Activated CD4-positive, alpha-beta T cell treated with anti-CD3 and anti-CD28 coated beads, Interleukin-2, amount 10 ng/mL, durations not matched to agents 7 days and 5 days (primary cell): ENCODE data around the gene UBE2Q2. TPM values are rescaled to one million over a fixed set of nuclear protein-coding genes. Genes with fewer than 3 reads are reported as not detected.
"Not testable (repeated sequence)": the region's sequence is repeated elsewhere in the genome, so short reads cannot be mapped to it uniquely, and the experiment has no call there.

Experiments used
- CTCF ChIA-PET: fragments of 350-600 bp; sonication (Branson Sonifier 250); formaldehyde crosslinking; loops from one replicate; lab custom pipeline; 2021; ENCODE audit warnings: antibody characterized with exemption; lab: Charles Lee
- POLR2A ChIA-PET: fragments of 350-600 bp; sonication (Branson Sonifier 250); formaldehyde crosslinking; loops from one replicate; lab custom pipeline; 2021; ENCODE audit warnings: antibody characterized with exemption; lab: Charles Lee
- DNase-seq: peaks from one replicate; pipeline ENCODE4 v3.0.0-alpha.2; 2020
- H3K27ac Mint-ChIP-seq: one replicate; pipeline ENCODE4 v1.8.0; 2021; ENCODE audit warnings: mild to moderate bottlenecking, moderate library complexity, mixed read lengths
- H3K27me3 Mint-ChIP-seq: one replicate; pipeline ENCODE4 v1.8.0; 2021; ENCODE audit warnings: mixed read lengths
- H3K36me3 Mint-ChIP-seq: one replicate; pipeline ENCODE4 v1.8.0; 2021; ENCODE audit warnings: low read depth, mixed read lengths
- H3K4me1 Mint-ChIP-seq: one replicate; pipeline ENCODE4 v1.8.0; 2021; ENCODE audit warnings: mixed read lengths
- H3K4me3 Mint-ChIP-seq: one replicate; pipeline ENCODE4 v1.8.0; 2021; ENCODE audit warnings: mild to moderate bottlenecking, moderate library complexity, mixed read lengths
- H3K9me3 Mint-ChIP-seq: one replicate; pipeline ENCODE4 v1.8.0; 2021; ENCODE audit warnings: mixed read lengths
- total RNA-seq, 2 experiments: library from RNA; stranded (reverse); gene quantifications; one replicate each; pipeline ENCODE4 v1.2.3, GENCODE V29; 2021

Gene UBE2Q2
- total RNA-seq, 2 experiments from 2014 or later: 35.6 to 40.3 TPM

GRCh38 chr15:75857886-75858285 is 14.6 kb downstream of the UBE2Q2 start:
- DNase-seq: no peak
- ChIA-PET POLR2A (no interaction called here), CTCF (no interaction called here)
- H3K27ac Mint-ChIP-seq: no peak overlapping the region
- H3K36me3 Mint-ChIP-seq: peaks cover 51% of the 10 kb centered on the region
- H3K4me1 Mint-ChIP-seq: peaks cover 10% of the 10 kb centered on the region
- no peak overlapping the region for H3K4me3 Mint-ChIP-seq
- H3K27me3 Mint-ChIP-seq: no peaks in the 10 kb centered on the region
- no peaks in the 10 kb centered on the region for H3K9me3 Mint-ChIP-seq

DNA sequence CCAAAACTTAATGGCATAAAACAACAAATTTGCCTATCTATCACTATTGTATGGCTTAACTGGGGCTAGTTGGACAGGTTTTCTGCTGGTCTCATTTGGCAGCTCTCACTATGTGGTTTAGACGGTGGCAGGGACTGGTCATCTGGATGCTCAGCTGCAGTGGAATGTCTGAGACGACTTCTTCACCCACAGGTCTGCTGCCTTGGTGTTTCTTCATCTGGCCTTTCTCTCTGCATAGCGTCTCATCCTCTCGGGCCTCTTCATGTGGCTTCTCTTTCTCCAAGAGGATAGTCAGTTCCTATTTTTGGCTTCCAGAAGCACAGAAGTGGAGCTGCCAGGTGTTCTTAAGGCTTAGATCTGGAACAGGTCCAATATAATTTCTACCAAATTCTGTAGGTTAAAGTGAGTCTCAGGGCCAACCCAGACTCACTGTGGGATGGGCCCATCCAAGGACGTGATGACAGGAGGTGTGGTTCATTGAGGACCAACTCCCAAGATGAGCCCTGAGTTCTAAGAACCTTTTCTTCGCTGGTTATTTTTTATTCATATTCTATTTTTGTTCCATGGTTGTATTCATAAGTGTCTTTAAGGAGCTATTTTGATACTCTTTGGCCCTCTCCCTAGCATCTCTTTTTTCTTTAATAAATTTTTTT is 18.6 kb downstream of the UBE2Q2 start:
- H3K4me1 Mint-ChIP-seq: peaks cover 34% of the 10 kb centered on the region
- CTCF ChIA-PET: interaction anchor here (0.6 kb wide), 1 partner anchor 33 kb away, joined by 5 read pairs; no protein-coding TSS in a partner anchor
- H3K27me3 Mint-ChIP-seq: no peaks in the 10 kb centered on the region
- H3K27ac Mint-ChIP-seq: no peak overlapping the region
- H3K4me3 Mint-ChIP-seq: no peak overlapping the region
- no peak for DNase-seq
- H3K9me3 Mint-ChIP-seq: no peaks in the 10 kb centered on the region
- POLR2A ChIA-PET: no interaction called here
- H3K36me3 Mint-ChIP-seq: peaks cover 57% of the 10 kb centered on the region

GRCh38 chr15:75862796-75863195 is 19.5 kb downstream of the UBE2Q2 start:
- CTCF ChIA-PET: interaction anchor here (0.6 kb wide), 1 partner anchor 945 kb away, joined by 3 read pairs; no protein-coding TSS in a partner anchor
- Mint-ChIP-seq H3K27ac (no peak overlapping the region), H3K4me1 (peaks cover 38% of the 10 kb centered on the region), H3K4me3 (no peak overlapping the region), H3K36me3 (peaks cover 51% of the 10 kb centered on the region), H3K9me3 (no peaks in the 10 kb centered on the region), H3K27me3 (no peaks in the 10 kb centered on the region)
- DNase-seq: no peak
- POLR2A ChIA-PET: no interaction called here

GRCh38 chr15:75864213-75865059 is 21.2 kb downstream of the UBE2Q2 start:
- POLR2A ChIA-PET: interaction anchor here (0.6 kb wide), 1 partner anchor 1195 kb away, joined by 3 read pairs; no protein-coding TSS in a partner anchor
- Mint-ChIP-seq H3K4me1 (peaks cover 36% of the 10 kb centered on the region), H3K27me3 (no peaks in the 10 kb centered on the region), H3K36me3 (peaks cover 52% of the 10 kb centered on the region), H3K4me3 (no peak overlapping the region), H3K27ac (no peak overlapping the region), H3K9me3 (no peaks in the 10 kb centered on the region)
- CTCF ChIA-PET: interaction anchor here (0.6 kb wide), 2 partner anchors 86 to 145 kb away, joined by 3 to 5 read pairs; no protein-coding TSS in a partner anchor
- DNase-seq: no peak

DNA sequence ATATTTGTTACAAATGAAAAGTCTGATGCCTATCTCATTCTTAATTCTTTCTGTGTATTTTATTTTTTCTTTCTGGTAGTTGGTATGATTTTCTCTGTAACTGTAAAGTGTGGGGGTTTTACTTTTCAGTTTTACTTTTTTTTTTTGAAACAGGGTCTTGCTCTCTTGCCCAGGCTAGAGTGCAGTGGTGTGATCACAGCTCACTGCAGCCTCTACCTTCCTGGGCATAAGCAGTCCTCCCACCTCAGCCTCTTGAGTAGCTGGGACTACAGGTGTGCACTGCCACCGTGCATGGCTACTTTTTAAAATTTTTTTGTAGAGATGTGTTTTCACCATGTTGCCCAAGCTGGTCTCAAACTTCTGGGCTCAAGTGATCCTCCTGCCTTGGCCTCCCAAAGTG is 22.8 kb downstream of the UBE2Q2 start:
- CTCF ChIA-PET: interaction anchor here (0.6 to 1.2 kb wide), 2 partner anchors 16 to 24 kb away, joined by 3 read pairs; no protein-coding TSS in a partner anchor
- H3K27ac Mint-ChIP-seq, H3K27me3 Mint-ChIP-seq, DNase-seq, H3K9me3 Mint-ChIP-seq, POLR2A ChIA-PET, H3K4me3 Mint-ChIP-seq: not testable (repeated sequence)
- Mint-ChIP-seq H3K36me3 (peaks cover 49% of the 10 kb centered on the region), H3K4me1 (peaks cover 32% of the 10 kb centered on the region)

DNA sequence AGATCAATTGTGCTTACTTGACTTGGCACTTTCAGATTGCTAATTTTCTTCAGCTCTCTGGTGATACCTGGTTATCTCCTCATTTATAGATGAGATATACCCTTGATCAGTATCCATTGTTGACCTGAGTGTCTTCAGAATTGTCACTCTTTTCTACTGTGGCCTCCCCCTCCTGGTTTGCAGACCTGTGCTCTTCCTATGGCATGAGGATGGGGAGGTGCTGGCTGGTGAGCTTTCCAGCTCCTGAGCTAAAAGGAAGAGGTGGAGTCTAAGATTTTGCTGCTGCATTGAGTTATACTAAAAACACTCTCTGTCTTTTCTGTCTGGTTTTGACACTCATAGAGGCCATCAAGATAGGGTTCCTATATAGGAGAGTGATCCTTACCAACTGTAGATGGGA is 23.7 kb downstream of the UBE2Q2 start:
- CTCF ChIA-PET: interaction anchor here (1.2 kb wide), 1 partner anchor 24 kb away, joined by 3 read pairs; no protein-coding TSS in a partner anchor
- H3K9me3 Mint-ChIP-seq: no peaks in the 10 kb centered on the region
- peaks cover 47% of the 10 kb centered on the region for H3K36me3 Mint-ChIP-seq
- no peaks in the 10 kb centered on the region for H3K27me3 Mint-ChIP-seq
- H3K4me1 Mint-ChIP-seq: peaks cover 32% of the 10 kb centered on the region
- no peak for DNase-seq
- POLR2A ChIA-PET: no interaction called here
- no peak overlapping the region for H3K4me3 Mint-ChIP-seq
- no peak overlapping the region for H3K27ac Mint-ChIP-seq

GRCh38 chr15:75867449-75867848 is 24.2 kb downstream of the UBE2Q2 start:
- peaks cover 32% of the 10 kb centered on the region for H3K4me1 Mint-ChIP-seq
- H3K27ac Mint-ChIP-seq: no peak overlapping the region
- H3K36me3 Mint-ChIP-seq: peaks cover 43% of the 10 kb centered on the region
- ChIA-PET CTCF (no interaction called here), POLR2A (no interaction called here)
- no peak overlapping the region for H3K4me3 Mint-ChIP-seq
- H3K9me3 Mint-ChIP-seq: no peaks in the 10 kb centered on the region
- DNase-seq: no peak
- H3K27me3 Mint-ChIP-seq: no peaks in the 10 kb centered on the region

- ChIA-PET CTCF (interaction anchor here (1.0 kb wide), 1 partner anchor 8 kb away, joined by 5 read pairs; no protein-coding TSS in a partner anchor), POLR2A (no interaction called here)
- DNase-seq: no peak
- peaks cover 31% of the 10 kb centered on the region for H3K4me1 Mint-ChIP-seq
- no peak overlapping the region for H3K4me3 Mint-ChIP-seq
- peaks cover 43% of the 10 kb centered on the region for H3K36me3 Mint-ChIP-seq
- no peaks in the 10 kb centered on the region for H3K9me3 Mint-ChIP-seq
- H3K27ac Mint-ChIP-seq: no peak overlapping the region
- no peaks in the 10 kb centered on the region for H3K27me3 Mint-ChIP-seq
Measured at GRCh38 chr15:75868019-75868418, 24.8 kb downstream of the UBE2Q2 start.

- no peaks in the 10 kb centered on the region for H3K27me3 Mint-ChIP-seq
- ChIA-PET POLR2A (no interaction called here), CTCF (no interaction called here)
- no peak overlapping the region for H3K27ac Mint-ChIP-seq
- H3K4me1 Mint-ChIP-seq: peaks cover 30% of the 10 kb centered on the region
- peaks cover 49% of the 10 kb centered on the region for H3K36me3 Mint-ChIP-seq
- H3K9me3 Mint-ChIP-seq: no peaks in the 10 kb centered on the region
- H3K4me3 Mint-ChIP-seq: no peak overlapping the region
- DNase-seq: no peak
Measured at GRCh38 chr15:75869446-75869845, 26.2 kb downstream of the UBE2Q2 start.

DNA sequence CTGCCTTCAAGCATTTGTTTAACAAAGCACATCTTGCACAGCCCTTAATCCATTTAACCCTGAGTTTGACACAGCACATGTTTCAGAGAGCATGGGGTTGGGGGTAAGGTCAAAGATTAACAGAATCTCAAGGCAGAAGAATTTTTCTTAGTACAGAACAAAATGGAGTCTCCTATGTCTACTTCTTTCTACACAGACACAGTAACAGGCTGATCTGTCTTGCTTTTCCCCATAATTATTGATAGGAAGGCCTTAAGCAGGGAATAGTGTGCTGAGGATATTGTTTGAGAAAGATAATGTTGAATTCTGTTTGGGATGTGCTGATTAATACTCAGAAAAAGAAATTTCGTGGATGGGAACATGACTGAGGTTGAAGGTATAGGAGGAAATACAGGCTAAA is 28.3 kb downstream of the UBE2Q2 start:
- POLR2A ChIA-PET, DNase-seq, H3K9me3 Mint-ChIP-seq, H3K27ac Mint-ChIP-seq, H3K27me3 Mint-ChIP-seq, CTCF ChIA-PET, H3K4me3 Mint-ChIP-seq: not testable (repeated sequence)
- peaks cover 21% of the 10 kb centered on the region for H3K4me1 Mint-ChIP-seq
- peaks cover 50% of the 10 kb centered on the region for H3K36me3 Mint-ChIP-seq

- Mint-ChIP-seq H3K27ac (no peak overlapping the region), H3K27me3 (no peaks in the 10 kb centered on the region), H3K4me3 (no peak overlapping the region), H3K36me3 (peaks cover 49% of the 10 kb centered on the region), H3K9me3 (no peaks in the 10 kb centered on the region), H3K4me1 (peaks cover 12% of the 10 kb centered on the region)
- POLR2A ChIA-PET: no interaction called here
- no peak for DNase-seq
- CTCF ChIA-PET: no interaction called here
Measured at GRCh38 chr15:75872403-75872990, 29.2 kb downstream of the UBE2Q2 start.

GRCh38 chr15:75884041-75884440 is 40.8 kb downstream of the UBE2Q2 start:
- H3K27me3 Mint-ChIP-seq: no peaks in the 10 kb centered on the region
- POLR2A ChIA-PET: no interaction called here
- CTCF ChIA-PET: interaction anchor here (1.6 kb wide), 1 partner anchor 9 kb away, joined by 5 read pairs; no protein-coding TSS in a partner anchor
- H3K36me3 Mint-ChIP-seq: peaks cover 41% of the 10 kb centered on the region
- no peaks in the 10 kb centered on the region for H3K9me3 Mint-ChIP-seq
- H3K4me3 Mint-ChIP-seq: no peak overlapping the region
- no peak overlapping the region for H3K27ac Mint-ChIP-seq
- H3K4me1 Mint-ChIP-seq: no peaks in the 10 kb centered on the region
- DNase-seq: no peak

DNA sequence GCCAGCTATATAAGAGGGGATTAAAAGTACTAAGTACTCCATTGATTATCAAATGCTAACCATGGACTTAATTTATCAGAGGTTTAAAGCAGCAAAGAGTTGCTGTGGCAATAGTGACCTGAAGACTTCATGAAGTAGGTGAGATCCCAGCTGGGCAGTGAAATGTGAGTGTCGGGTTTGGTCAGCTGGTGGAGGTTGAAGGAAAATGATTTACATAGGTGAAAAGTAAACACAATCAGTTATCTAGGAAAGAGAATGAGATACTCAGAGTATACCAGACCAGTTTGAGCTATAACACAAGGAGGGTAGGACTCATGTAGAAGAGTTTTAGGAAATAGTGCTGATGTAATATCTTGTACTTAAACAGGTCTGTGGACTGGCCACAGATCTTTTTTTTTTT is 43.9 kb downstream of the UBE2Q2 start:
- Mint-ChIP-seq H3K9me3 (no peaks in the 10 kb centered on the region), H3K27ac (no peak overlapping the region), H3K27me3 (no peaks in the 10 kb centered on the region), H3K4me1 (peaks cover 14% of the 10 kb centered on the region), H3K4me3 (no peak overlapping the region), H3K36me3 (peaks cover 44% of the 10 kb centered on the region)
- no peak for DNase-seq
- POLR2A ChIA-PET: no interaction called here
- CTCF ChIA-PET: no interaction called here
